22Rv1 (cell line): Measurements from ENCODE around the gene CMTM7.

Experiments
- H3K27ac ChIP-seq: fragments of 450-650 bp; 2 replicates; pipeline ENCODE4 v1.5.1; 2017
- ZFX ChIP-seq: fragments of 450-650 bp; IDR thresholded peaks from 2 replicates; pipeline ENCODE4 v1.6.1; 2017; ENCODE audit warnings: antibody characterized with exemption, borderline replicate concordance
- TF ChIP-seq, protein P1 (sequence below): fragments of 450-650 bp; IDR thresholded peaks from 2 replicates; pipeline ENCODE4 v1.5.1; 2017; ENCODE audit warnings: mild to moderate bottlenecking

The CMTM7 gene

DNA sequence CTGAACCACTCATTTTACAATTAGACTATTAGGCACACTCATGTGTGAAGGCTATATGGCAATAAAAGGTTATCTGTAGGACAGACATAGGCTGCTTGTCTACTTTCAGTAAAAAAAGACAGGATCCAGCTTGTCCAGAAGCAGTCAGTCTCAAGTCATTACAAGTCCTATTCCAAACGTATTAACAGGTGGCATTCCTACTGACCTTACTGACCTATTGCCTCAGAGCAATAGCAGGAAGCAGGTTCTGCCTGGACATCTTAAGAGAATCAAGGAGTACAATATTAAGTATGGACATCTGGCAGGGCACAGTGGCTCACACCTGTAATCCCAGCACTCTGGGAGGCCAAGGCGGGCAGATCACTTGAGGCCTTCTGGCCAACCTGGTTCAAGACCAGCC is 104.0 kb downstream of the CMTM7 start:
- TF ChIP-seq, protein P1, sequence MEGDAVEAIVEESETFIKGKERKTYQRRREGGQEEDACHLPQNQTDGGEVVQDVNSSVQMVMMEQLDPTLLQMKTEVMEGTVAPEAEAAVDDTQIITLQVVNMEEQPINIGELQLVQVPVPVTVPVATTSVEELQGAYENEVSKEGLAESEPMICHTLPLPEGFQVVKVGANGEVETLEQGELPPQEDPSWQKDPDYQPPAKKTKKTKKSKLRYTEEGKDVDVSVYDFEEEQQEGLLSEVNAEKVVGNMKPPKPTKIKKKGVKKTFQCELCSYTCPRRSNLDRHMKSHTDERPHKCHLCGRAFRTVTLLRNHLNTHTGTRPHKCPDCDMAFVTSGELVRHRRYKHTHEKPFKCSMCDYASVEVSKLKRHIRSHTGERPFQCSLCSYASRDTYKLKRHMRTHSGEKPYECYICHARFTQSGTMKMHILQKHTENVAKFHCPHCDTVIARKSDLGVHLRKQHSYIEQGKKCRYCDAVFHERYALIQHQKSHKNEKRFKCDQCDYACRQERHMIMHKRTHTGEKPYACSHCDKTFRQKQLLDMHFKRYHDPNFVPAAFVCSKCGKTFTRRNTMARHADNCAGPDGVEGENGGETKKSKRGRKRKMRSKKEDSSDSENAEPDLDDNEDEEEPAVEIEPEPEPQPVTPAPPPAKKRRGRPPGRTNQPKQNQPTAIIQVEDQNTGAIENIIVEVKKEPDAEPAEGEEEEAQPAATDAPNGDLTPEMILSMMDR = no peak
- TF ChIP-seq ZFX = no peak
- H3K27ac ChIP-seq = no peak overlapping the region

DNA sequence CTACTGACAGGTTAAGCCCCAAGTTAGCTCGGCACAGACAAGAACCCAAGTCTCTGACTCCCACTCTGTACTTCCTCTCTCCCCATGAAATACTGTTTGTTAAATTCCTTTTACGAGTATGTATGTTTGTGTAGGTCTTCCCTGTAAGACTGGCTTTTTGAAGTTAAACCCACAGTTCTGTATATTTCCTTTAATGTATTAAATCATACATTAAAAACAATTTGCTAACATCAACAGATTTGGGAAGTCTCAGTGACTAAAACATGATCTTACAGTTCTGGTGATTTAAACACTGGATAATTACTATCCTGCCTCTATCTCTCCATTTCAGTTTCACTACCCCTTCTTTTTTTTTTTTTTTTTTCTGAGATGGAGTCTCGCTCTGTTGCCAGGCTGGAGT is 106.6 kb downstream of the CMTM7 start:
- TF ChIP-seq ZFX = no peak
- TF ChIP-seq, protein P1 = no peak

DNA sequence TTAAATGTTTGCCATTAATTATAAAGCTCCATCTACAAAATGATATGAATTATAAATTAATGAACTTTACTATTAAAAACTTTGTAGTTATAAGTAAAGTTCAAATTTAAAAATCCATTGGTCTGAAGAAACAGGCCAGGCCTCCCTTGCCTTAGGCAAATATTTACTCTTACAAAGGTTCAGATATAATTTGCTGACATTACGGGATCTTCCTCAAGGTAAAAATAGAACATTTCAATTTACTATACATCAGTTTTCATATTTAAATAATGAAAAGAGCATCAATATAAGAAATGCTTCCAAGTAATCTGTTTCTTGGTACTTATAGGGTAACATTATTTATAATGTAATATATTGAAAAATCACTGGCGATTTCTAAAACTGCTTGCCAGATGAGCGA is 107.3 kb downstream of the CMTM7 start:
- TF ChIP-seq ZFX = no peak
- TF ChIP-seq, protein P1 = no peak
- H3K27ac ChIP-seq = no peak overlapping the region

More for the DNA sequence above, 106.6 kb downstream of the CMTM7 start:
- H3K27ac ChIP-seq = no peak overlapping the region

DNA sequence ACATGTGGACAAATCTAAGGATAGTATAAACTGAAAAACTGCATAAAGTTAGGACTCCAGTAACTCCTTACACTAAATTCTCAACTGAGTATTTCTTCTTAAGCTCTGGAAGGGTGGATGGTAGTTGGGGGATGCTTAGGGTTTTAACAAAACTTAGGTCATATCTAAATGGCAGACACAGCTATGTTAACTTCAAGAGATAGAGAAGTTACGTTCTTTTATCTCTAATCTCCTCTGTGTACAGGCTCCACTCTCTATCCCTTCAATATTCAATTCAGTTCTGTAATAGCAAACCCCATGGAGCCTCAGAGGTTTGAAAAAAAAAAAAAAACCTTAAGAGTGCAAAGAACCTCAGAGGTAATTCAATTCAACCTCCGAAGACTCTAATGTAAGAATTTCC is 107.9 kb downstream of the CMTM7 start:
- no peak for TF ChIP-seq ZFX
- TF ChIP-seq, protein P1 = no peak
- H3K27ac ChIP-seq = no peak overlapping the region

DNA sequence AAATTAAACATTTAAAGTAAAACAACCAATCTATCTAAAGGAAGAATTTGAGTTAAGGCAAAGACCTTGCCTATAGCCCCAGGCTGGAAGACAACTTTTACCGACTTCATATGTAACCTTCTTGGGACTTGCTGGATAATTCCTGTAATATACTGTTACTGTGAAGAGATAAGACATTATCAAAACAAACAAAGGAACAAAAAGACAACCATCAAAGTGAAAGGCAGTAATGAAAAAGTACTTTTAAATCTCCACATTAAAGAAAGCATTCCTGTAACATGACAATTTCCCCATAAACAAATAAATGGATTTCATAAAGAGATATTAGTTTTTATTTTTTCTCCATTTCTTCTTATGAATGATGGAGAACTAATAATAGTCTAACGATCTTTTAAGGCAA is 108.6 kb downstream of the CMTM7 start:
- TF ChIP-seq, protein P1 = no peak
- TF ChIP-seq ZFX = no peak
- H3K27ac ChIP-seq = no peak overlapping the region

DNA sequence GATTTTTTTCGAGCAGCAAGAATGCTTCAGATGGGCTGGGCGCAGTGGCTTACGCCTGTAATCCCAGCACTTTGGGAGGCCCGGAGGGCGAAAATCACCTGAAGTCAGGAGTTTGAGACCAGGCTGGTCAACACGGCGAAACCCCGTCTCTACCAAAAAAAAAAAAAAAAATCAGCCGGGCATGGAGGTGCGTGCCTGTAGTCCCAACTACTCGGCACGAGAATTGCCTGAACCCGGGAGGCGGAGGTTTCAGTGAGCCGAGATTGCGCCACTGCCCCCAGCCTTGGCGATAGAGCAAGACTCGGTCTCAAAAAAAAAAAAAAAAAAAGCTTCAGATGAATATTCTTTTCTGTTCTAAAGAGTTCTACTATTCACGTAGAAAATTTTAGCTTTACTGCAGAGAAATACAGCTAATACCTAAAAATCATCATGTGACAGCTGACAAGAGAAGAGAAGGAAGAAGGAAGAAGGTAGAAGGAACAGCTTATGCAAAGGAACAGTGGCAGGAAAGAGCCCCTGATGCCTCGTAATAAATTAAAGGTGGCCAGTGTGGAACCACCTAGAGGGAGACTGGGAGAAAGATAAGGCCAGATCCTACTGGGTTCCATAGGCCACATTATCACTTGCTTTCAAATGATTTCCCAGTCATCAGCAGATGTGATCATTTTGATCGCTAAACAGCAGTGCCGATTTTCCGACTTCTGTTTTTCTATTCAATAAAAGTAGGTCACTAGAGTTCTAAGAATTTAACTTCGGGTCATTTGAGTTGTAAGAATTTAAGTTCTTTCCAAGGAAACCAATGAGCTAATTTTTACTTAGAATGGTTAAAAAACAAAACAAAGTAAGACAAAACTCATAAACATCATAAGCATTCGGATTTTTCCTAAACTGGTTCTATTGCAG is 109.5 kb downstream of the CMTM7 start:
- H3K27ac ChIP-seq = no peak overlapping the region
- TF ChIP-seq, protein P1 = no peak
- no peak for TF ChIP-seq ZFX

DNA sequence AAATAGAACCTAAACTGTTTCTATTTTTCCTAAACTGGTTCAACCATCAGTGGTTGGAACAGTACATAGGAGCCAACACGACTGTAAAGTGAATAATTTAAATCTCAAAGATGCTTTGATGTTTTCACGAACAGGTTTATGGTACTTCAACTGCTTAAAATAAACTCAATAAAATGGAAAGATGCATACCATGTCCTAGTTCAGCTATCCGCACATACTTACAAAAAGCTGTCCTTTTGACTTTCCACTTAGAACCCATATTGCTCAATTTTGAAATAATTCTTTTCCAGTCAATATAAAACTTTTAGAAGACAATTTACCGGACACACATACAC is 110.1 kb downstream of the CMTM7 start:
- H3K27ac ChIP-seq = no peak overlapping the region
- TF ChIP-seq, protein P1 = no peak
- no peak for TF ChIP-seq ZFX
